ENCODE results near the gene TTK.

DNA sequence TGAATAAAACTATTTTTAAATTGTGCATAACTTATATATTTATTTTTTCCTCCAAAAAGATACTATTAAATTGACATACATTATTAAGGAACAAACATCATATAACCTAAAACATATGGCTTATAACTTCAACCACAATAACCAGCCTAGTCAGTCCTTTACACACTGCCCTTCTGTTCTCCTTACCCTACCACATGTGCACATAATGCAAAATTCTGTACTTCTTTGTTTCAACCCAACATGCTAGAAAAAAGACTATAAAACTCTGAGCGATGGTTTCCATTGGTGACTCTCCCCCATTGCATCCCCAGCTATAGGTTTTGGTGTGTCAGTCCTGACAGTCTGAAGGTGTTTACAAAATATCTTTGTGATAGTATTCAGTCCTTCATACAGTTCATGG, 14.8 kb upstream of the TTK start:
- TF ChIP-seq, protein P1, sequence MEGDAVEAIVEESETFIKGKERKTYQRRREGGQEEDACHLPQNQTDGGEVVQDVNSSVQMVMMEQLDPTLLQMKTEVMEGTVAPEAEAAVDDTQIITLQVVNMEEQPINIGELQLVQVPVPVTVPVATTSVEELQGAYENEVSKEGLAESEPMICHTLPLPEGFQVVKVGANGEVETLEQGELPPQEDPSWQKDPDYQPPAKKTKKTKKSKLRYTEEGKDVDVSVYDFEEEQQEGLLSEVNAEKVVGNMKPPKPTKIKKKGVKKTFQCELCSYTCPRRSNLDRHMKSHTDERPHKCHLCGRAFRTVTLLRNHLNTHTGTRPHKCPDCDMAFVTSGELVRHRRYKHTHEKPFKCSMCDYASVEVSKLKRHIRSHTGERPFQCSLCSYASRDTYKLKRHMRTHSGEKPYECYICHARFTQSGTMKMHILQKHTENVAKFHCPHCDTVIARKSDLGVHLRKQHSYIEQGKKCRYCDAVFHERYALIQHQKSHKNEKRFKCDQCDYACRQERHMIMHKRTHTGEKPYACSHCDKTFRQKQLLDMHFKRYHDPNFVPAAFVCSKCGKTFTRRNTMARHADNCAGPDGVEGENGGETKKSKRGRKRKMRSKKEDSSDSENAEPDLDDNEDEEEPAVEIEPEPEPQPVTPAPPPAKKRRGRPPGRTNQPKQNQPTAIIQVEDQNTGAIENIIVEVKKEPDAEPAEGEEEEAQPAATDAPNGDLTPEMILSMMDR (IDR thresholded peaks at IDR 0.05; ENCODE audit: low read depth, low read length) = no peak
- TF ChIP-seq, protein P2, sequence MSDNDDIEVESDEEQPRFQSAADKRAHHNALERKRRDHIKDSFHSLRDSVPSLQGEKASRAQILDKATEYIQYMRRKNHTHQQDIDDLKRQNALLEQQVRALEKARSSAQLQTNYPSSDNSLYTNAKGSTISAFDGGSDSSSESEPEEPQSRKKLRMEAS (IDR thresholded peaks at IDR 0.05; ENCODE audit: low read depth, low read length) = no peak
